ENCODE data around the gene UBXN11. TPM values are rescaled to one million over a fixed set of nuclear protein-coding genes. Genes with fewer than 3 reads are reported as not detected.

Gene UBXN11
- total and polyA plus RNA-seq, 2 donors: 12.7 to 42.7 TPM

DNA sequence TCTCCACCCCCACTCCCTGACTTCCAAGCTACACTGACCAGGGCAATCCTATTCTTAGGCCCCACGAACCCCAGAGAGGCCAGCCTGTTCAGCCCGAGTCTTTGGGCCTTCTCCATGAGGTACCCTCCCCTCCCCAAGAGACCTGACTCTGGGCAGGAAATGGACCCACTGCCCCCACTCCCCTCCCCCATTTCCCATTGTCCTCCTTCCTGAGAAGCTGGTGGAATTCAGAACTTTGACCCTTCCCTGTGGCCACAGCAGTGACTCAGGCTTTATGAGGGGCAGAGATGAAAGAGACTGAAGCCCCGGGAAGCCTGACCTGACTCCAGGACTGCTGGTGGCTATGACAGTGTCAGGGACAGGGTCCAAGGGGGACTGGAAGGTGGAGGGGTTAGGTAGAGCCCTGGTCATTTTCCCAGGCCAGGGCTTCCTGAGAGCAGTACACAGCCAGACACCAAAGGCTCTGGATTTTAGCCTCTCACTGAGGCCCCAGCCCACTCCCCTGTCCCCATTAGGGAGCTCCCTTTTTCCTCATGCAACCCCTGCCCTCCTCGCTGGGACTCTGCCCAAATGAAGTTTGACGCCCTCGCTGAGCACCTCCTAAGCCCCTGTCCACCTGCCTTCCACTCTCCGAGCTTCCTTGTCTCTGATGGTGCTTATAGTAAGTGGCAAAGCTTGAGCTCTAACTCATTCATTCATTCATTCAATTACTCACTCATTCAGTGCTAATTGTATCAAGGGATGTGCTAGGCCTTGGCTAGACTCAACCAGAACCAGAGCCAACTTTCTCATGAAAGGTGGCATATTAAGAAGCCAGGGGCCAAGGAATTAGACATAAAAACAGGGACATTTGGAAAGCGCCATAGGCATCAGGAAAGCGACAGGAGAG, 44.5 kb upstream of the UBXN11 start:
- DNase-seq (ENCODE audit: low read depth in 6 of 9, low spot score in 9 of 9): no peak
- Histone ChIP-seq H3K27me3 (ENCODE audit: control insufficient read depth in 2 of 2, insufficient read depth in 1 of 2, low read length in 1 of 2) (peaks cover 0 to 12% of the 10 kb centered on the region in 2 donors), H3K4me3 (ENCODE audit: low read length in 2 of 2) (no peak overlapping the region)

DNA sequence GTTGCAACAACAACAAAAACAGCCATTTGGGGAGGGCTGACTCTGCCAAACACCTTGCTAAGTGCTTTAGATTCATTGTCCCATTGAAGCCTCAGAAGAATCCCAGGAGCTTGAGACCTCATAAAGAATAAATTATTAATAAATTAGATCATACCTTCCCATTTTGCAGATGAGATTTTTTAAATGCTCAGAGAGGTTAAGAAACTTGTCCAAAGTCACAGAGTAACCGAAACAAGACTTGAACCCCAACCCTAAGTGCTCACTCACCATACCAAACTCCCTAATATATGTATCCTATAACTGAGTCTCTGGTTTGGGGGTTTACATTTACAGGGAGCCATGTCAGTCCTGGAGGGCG, 43.9 kb upstream of the UBXN11 start:
- peaks cover 0 to 7% of the 10 kb centered on the region in 2 donors for H3K27me3 ChIP-seq (ENCODE audit: control insufficient read depth in 2 of 2, insufficient read depth in 1 of 2, low read length in 1 of 2)
- H3K4me3 ChIP-seq (ENCODE audit: low read length in 2 of 2): no peak overlapping the region
- H3K36me3 ChIP-seq (ENCODE audit: control insufficient read depth in 2 of 2, insufficient read depth in 2 of 2, low read length in 1 of 2): no peaks in the 10 kb centered on the region
- WGBS: 95% methylated on average over 2 of the region's 2 CpGs
- DNase-seq (ENCODE audit: low read depth in 6 of 9, low spot score in 9 of 9): no peak
- H3K27ac ChIP-seq (ENCODE audit: low read depth in 1 of 2, low read length in 1 of 2): no peak overlapping the region
- H3K9me3 ChIP-seq (ENCODE audit: control insufficient read depth in 2 of 2, insufficient read depth in 1 of 2, low read length in 1 of 2): peaks cover 1 to 3% of the 10 kb centered on the region in 2 donors
- H3K4me1 ChIP-seq (ENCODE audit: control insufficient read depth in 2 of 2, insufficient read depth in 2 of 2, low read length in 2 of 2): no peaks in the 10 kb centered on the region

More for the DNA sequence above, 44.5 kb upstream of the UBXN11 start:
- H3K4me1 ChIP-seq (ENCODE audit: control insufficient read depth in 2 of 2, insufficient read depth in 2 of 2, low read length in 2 of 2): peaks cover 0 to under 1% of the 10 kb centered on the region in 2 donors
- H3K9me3 ChIP-seq (ENCODE audit: control insufficient read depth in 2 of 2, insufficient read depth in 1 of 2, low read length in 1 of 2): peaks cover 1 to 3% of the 10 kb centered on the region in 2 donors
- 96% methylated on average over 9 of the region's 9 CpGs for WGBS
- H3K36me3 ChIP-seq (ENCODE audit: control insufficient read depth in 2 of 2, insufficient read depth in 2 of 2, low read length in 1 of 2): no peaks in the 10 kb centered on the region
- H3K27ac ChIP-seq (ENCODE audit: low read depth in 1 of 2, low read length in 1 of 2): no peak overlapping the region

DNA sequence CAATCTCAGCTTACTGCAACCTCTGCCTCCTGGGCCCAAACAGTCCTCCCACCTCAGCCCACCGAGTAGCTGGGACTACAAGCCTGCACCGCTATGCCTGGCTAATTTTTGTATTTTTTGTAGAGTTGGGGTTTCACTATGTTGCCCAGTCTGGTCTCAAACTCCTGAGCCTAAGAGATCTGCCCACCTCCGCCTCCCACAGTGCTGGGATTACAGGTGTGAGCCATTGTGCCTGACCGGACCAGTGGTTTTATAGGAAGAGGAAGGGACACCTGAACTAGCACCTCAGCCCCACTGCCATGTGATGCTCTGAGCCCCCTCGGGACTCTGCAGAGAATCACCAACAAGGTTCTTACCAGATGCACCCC, 43.4 kb upstream of the UBXN11 start:
- Histone ChIP-seq H3K27ac (ENCODE audit: low read depth in 1 of 2, low read length in 1 of 2) (no peak overlapping the region), H3K36me3 (ENCODE audit: control insufficient read depth in 2 of 2, insufficient read depth in 2 of 2, low read length in 1 of 2) (no peaks in the 10 kb centered on the region), H3K9me3 (ENCODE audit: control insufficient read depth in 2 of 2, insufficient read depth in 1 of 2, low read length in 1 of 2) (peaks cover 1 to 3% of the 10 kb centered on the region in 2 donors), H3K27me3 (ENCODE audit: control insufficient read depth in 2 of 2, insufficient read depth in 1 of 2, low read length in 1 of 2) (peaks cover 0 to 8% of the 10 kb centered on the region in 2 donors), H3K4me3 (ENCODE audit: low read length in 2 of 2) (no peak overlapping the region), H3K4me1 (ENCODE audit: control insufficient read depth in 2 of 2, insufficient read depth in 2 of 2, low read length in 2 of 2) (no peaks in the 10 kb centered on the region)
- WGBS: 95% methylated on average over 5 of the region's 5 CpGs
- DNase-seq (ENCODE audit: low read depth in 6 of 9, low spot score in 9 of 9): no peak

DNA sequence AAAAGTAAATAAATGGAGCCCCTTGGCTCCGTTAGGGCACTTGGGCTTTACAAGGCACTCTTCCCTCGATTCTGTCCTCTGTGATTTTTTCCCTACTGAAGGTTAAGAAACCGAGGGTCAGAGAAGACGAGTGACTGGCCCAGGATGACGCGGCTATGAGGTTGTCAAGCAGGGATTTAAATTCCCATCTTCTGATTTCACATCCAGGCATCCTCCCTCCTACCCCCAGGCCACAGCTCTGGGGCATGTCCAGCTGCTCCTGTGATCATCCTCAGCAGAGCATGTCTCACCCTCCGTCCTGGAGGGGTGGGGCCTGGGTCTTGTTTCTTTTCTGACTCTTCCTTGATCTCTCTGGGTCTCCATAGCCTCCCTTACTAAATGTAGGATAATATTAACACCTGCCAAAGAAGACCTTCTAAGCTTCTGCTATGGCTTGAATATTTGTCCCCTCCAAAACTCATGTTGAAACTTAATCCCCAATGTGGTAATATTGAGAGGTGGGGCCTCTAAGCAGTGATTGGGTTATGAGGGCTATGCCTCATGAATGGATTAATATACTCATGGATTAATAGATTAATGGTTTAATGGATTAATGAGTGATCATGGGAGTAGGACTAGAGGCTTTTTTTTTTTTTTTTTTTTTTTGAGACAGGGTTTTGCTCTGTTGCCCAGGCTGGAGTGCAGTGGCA, 42.9 kb upstream of the UBXN11 start:
- peaks cover 0 to 4% of the 10 kb centered on the region in 2 donors for H3K27me3 ChIP-seq (ENCODE audit: control insufficient read depth in 2 of 2, insufficient read depth in 1 of 2, low read length in 1 of 2)
- no peak for DNase-seq (ENCODE audit: low read depth in 6 of 9, low spot score in 9 of 9)
- no peak overlapping the region for H3K27ac ChIP-seq (ENCODE audit: low read depth in 1 of 2, low read length in 1 of 2)
- peaks cover 1 to 3% of the 10 kb centered on the region in 2 donors for H3K9me3 ChIP-seq (ENCODE audit: control insufficient read depth in 2 of 2, insufficient read depth in 1 of 2, low read length in 1 of 2)
- WGBS: 91% methylated on average over 7 of the region's 7 CpGs
- no peaks in the 10 kb centered on the region for H3K36me3 ChIP-seq (ENCODE audit: control insufficient read depth in 2 of 2, insufficient read depth in 2 of 2, low read length in 1 of 2)
- H3K4me1 ChIP-seq (ENCODE audit: control insufficient read depth in 2 of 2, insufficient read depth in 2 of 2, low read length in 2 of 2): no peaks in the 10 kb centered on the region
- H3K4me3 ChIP-seq (ENCODE audit: low read length in 2 of 2): no peak overlapping the region

DNA sequence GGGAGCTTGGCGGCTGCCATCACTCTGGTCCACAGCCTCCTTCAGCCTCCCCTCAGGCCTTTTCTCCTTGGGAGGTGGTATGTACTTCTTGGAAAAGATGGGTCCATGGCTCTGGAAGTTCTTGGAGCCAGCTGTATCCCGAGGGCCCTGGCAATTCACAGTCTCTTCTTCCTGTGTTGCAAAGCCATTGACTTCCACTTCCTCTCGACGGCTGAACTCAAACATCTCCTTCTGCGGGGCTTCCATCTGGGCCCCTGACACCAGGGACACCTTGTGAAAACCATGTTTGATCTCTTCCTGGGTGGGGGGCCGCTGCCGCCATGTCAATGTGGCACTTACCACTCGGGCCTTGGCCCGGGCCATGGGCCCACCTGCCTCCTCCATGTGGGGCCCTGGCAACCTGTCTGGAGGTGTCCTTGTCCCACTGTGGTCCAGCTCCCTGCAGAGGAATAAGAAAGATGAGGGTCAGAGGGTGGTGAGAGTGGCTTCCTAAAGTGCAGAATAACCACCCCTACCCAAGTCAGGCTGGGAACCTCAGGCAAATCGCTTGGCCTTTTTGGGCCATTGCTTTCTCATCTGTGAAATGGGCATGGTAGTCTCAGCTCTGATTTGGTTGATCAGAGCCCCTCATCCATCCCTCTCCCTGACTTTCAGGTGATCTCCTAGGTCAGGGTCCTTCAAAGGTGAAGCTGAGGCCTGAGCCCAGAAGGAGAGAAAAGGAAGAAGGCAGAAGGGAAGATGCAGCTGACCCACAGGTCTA, 40.0 kb upstream of the UBXN11 start:
- H3K4me3 ChIP-seq (ENCODE audit: low read length in 2 of 2): no peak overlapping the region
- peaks cover 0 to 8% of the 10 kb centered on the region in 2 donors for H3K9me3 ChIP-seq (ENCODE audit: control insufficient read depth in 2 of 2, insufficient read depth in 1 of 2, low read length in 1 of 2)
- DNase-seq (ENCODE audit: low read depth in 6 of 9, low spot score in 9 of 9): no peak
- WGBS: 70% methylated on average over 10 of the region's 10 CpGs
- H3K4me1 ChIP-seq (ENCODE audit: control insufficient read depth in 2 of 2, insufficient read depth in 2 of 2, low read length in 2 of 2): no peaks in the 10 kb centered on the region
- H3K27ac ChIP-seq (ENCODE audit: low read depth in 1 of 2, low read length in 1 of 2): no peak overlapping the region
- H3K27me3 ChIP-seq (ENCODE audit: control insufficient read depth in 2 of 2, insufficient read depth in 1 of 2, low read length in 1 of 2): peaks cover 0 to 10% of the 10 kb centered on the region in 2 donors
- H3K36me3 ChIP-seq (ENCODE audit: control insufficient read depth in 2 of 2, insufficient read depth in 2 of 2, low read length in 1 of 2): no peaks in the 10 kb centered on the region

DNA sequence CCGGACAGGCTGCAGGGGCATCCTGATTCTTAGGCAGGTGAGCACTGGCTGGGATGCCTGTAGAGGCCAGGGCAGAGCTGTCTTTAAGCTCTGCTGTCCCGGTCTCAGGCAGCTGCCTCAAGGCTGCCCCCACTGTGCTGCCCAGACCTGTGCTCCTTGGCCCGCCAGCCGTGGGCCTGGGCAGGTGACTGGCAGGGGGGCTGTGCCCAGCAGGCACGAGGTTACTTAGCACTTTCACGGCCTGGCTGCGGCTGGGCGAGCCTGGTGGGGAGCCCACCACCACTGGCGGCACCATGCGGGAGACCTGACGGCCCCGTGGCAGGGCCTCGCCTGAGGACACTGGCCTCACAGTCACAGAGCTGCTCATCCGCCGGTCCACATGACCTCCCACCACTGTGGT, 39.3 kb upstream of the UBXN11 start:
- Histone ChIP-seq H3K4me1 (ENCODE audit: control insufficient read depth in 2 of 2, insufficient read depth in 2 of 2, low read length in 2 of 2) (no peaks in the 10 kb centered on the region), H3K4me3 (ENCODE audit: low read length in 2 of 2) (no peak overlapping the region), H3K27ac (ENCODE audit: low read depth in 1 of 2, low read length in 1 of 2) (no peak overlapping the region), H3K27me3 (ENCODE audit: control insufficient read depth in 2 of 2, insufficient read depth in 1 of 2, low read length in 1 of 2) (peaks cover 0 to 10% of the 10 kb centered on the region in 2 donors), H3K9me3 (ENCODE audit: control insufficient read depth in 2 of 2, insufficient read depth in 1 of 2, low read length in 1 of 2) (peaks cover 0 to 8% of the 10 kb centered on the region in 2 donors), H3K36me3 (ENCODE audit: control insufficient read depth in 2 of 2, insufficient read depth in 2 of 2, low read length in 1 of 2) (no peaks in the 10 kb centered on the region)
- 90% methylated on average over 15 of the region's 15 CpGs for WGBS
- no peak for DNase-seq (ENCODE audit: low read depth in 6 of 9, low spot score in 9 of 9)

DNA sequence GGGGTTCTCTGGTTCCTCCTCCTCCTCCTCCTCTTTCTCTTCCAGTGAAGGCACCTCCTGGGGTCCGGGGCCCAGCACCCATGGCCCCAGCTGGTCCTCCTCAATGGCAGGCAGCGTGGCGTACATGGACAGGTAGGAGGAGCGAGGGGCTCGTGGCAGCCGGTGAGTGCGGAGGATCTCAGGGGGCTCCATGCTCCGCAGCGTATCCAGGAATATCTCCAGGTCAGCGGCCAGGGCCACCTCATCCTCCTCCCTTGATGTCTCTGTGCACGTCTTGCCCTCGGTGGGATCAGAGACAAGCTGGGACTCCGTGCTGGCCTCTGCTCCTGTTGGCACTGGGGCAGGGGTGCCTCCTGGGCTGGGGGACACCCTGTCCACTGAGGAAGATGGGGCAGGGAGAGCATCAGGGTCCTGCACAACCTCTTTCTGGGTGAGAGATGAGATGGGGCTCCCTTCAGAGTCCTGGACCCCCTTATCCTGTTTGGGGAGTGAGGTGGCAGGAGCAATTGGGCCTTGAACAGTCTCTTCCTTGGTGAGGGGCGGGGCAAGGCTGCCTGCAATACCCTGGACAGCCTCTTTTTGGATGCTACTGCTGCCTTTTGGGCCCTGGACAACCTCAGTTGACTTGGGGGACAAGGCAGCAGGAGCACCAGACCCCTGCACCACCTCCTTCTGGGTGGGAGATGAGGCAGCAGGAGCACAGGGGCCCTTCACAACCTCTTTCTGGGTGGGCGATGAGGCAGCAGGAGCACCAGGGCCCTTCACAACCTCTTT, 37.9 kb upstream of the UBXN11 start:
- Histone ChIP-seq H3K36me3 (ENCODE audit: control insufficient read depth in 2 of 2, insufficient read depth in 2 of 2, low read length in 1 of 2) (no peaks in the 10 kb centered on the region), H3K9me3 (ENCODE audit: control insufficient read depth in 2 of 2, insufficient read depth in 1 of 2, low read length in 1 of 2) (peaks cover 0 to 8% of the 10 kb centered on the region in 2 donors), H3K4me3 (ENCODE audit: low read length in 2 of 2) (no peak overlapping the region), H3K27me3 (ENCODE audit: control insufficient read depth in 2 of 2, insufficient read depth in 1 of 2, low read length in 1 of 2) (peaks cover 0 to 14% of the 10 kb centered on the region in 2 donors), H3K27ac (ENCODE audit: low read depth in 1 of 2, low read length in 1 of 2) (no peak overlapping the region), H3K4me1 (ENCODE audit: control insufficient read depth in 2 of 2, insufficient read depth in 2 of 2, low read length in 2 of 2) (no peaks in the 10 kb centered on the region)
- no peak for DNase-seq (ENCODE audit: low read depth in 6 of 9, low spot score in 9 of 9)
- 94% methylated on average over 15 of the region's 15 CpGs for WGBS

DNA sequence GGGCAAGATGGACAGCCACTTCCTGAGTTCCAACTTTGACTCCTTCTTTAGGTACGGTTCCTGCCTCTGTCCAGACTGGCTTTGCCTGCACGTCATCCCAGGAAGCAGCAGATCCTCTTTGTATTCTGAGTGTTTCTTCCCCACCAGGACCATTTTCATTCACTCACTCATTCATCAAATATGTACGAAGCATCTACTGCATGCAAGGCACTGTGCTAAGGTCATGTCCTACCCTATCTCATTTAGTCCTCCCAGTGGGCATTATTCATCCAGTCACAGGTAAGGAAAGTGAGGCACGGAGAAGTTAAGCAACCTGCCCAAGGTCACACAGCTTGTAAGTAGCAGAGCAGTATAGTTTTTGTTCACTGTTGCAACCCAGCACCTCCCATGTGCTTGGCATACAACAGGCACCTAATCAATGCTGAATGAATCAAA, 33.6 kb upstream of the UBXN11 start:
- no peak for DNase-seq (ENCODE audit: low read depth in 6 of 9, low spot score in 9 of 9)
- Histone ChIP-seq H3K27me3 (ENCODE audit: control insufficient read depth in 2 of 2, insufficient read depth in 1 of 2, low read length in 1 of 2) (peaks cover 17 to 51% of the 10 kb centered on the region in 2 donors), H3K4me1 (ENCODE audit: control insufficient read depth in 2 of 2, insufficient read depth in 2 of 2, low read length in 2 of 2) (peaks cover 5 to 14% of the 10 kb centered on the region in 2 donors), H3K9me3 (ENCODE audit: control insufficient read depth in 2 of 2, insufficient read depth in 1 of 2, low read length in 1 of 2) (peaks cover 0 to 5% of the 10 kb centered on the region in 2 donors), H3K27ac (ENCODE audit: low read depth in 1 of 2, low read length in 1 of 2) (no peak overlapping the region), H3K4me3 (ENCODE audit: low read length in 2 of 2) (no peak overlapping the region), H3K36me3 (ENCODE audit: control insufficient read depth in 2 of 2, insufficient read depth in 2 of 2, low read length in 1 of 2) (no peaks in the 10 kb centered on the region)
- 95% methylated on average over 4 of the region's 4 CpGs for WGBS
